GM12892 (cell line): Measurements from ENCODE around the gene SSH2.

Experiments
- POLR2A ChIP-seq: IDR thresholded peaks from 2 replicates; pipeline ENCODE4 v1.6.1; 2011; ENCODE audit warnings: low read depth, low read length, control low read depth
- POLR2AphosphoS5 ChIP-seq: IDR thresholded peaks from 2 replicates; pipeline ENCODE4 v1.6.1; 2011; ENCODE audit warnings: low read depth, low read length, control low read depth
- TAF1 ChIP-seq: IDR thresholded peaks from 2 replicates; pipeline ENCODE4 v1.6.1; 2011; ENCODE audit warnings: low read depth, mild to moderate bottlenecking, control low read depth, low read length, borderline replicate concordance

DNA sequence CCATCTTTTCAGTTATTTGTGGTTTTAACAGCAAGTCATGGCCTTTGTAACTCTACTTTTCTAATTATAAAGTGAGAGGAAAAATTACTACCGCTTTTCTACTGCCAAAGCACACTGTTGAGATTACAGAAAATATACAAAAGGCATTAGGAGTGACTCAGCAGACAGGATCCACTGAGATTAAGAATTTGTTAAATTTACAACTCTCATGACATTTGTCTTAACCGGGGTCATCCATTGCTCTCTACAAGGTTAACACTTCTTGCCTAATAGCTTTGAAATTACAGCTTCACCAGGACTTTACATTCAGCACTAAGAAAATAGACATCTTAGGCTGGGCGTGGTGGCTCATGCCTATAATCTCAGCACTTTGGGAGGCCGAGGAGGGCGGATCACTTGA lies 93.4 kb downstream of the SSH2 start:
- TF ChIP-seq POLR2AphosphoS5 (no peak), POLR2A (no peak), TAF1 (no peak)
